Kidney glomerular epithelial cell (primary cell): ENCODE results near the gene SCFD2.

Experiments
- DNase-seq: peaks from one replicate; lab custom pipeline; 2025; lab: John Stamatoyannopoulos, UW

The SCFD2 gene

GRCh38 chr4:52824603-52825459, 541.0 kb downstream of the SCFD2 start:
- DNase-seq = peak; percentile 84

- no peak for DNase-seq
Observed at GRCh38 chr4:52824270-52824602, 541.6 kb downstream of the SCFD2 start.

- DNase-seq = no peak
Observed at GRCh38 chr4:52823702-52824092, 542.2 kb downstream of the SCFD2 start.
